GM10266 (cell line): ENCODE measurements around the gene ASB5.
"Not testable (repeated sequence)": the region's sequence is repeated elsewhere in the genome, so short reads cannot be mapped to it uniquely, and the experiment has no call there.

Experiments used
- DNase-seq: peaks from one replicate; pipeline ENCODE4 v3.0.0; 2012; ENCODE audit errors: extremely low spot score
- CTCF ChIP-seq: IDR thresholded peaks from 2 replicates; pipeline ENCODE4 v1.5.1; 2012; ENCODE audit warnings: mild to moderate bottlenecking, low read depth; ENCODE audit not compliant: control insufficient read depth, insufficient read depth; ENCODE audit errors: missing control alignments

ASB5 gene

GRCh38 chr4:176229645-176230044 is 39.4 kb downstream of the ASB5 start:
- TF ChIP-seq CTCF = no peak
- DNase-seq = no peak

- no peak for TF ChIP-seq CTCF
Measured at GRCh38 chr4:176226736-176227135, 42.3 kb downstream of the ASB5 start.

GRCh38 chr4:176223561-176223960 is 45.5 kb downstream of the ASB5 start:
- DNase-seq = no peak
- TF ChIP-seq CTCF = no peak

More at GRCh38 chr4:176226736-176227135, 42.3 kb downstream of the ASB5 start:
- DNase-seq = no peak

GRCh38 chr4:176222149-176222548 is 46.9 kb downstream of the ASB5 start:
- no peak for DNase-seq
- TF ChIP-seq CTCF = no peak

- no peak for DNase-seq
- no peak for TF ChIP-seq CTCF
Measured at GRCh38 chr4:176217510-176217909, 51.5 kb downstream of the ASB5 start.

GRCh38 chr4:176212351-176212750 is 56.7 kb downstream of the ASB5 start:
- DNase-seq = not testable (repeated sequence)

GRCh38 chr4:176210579-176211296 is 58.3 kb downstream of the ASB5 start:
- no peak for TF ChIP-seq CTCF
- DNase-seq = no peak

- DNase-seq = no peak
- no peak for TF ChIP-seq CTCF
Measured at GRCh38 chr4:176210101-176210500, 58.9 kb downstream of the ASB5 start.
